SU-DHL-6 (cell line): ENCODE measurements around the gene GH2.
"Not testable (repeated sequence)": the region's sequence is repeated elsewhere in the genome, so short reads cannot be mapped to it uniquely, and the experiment has no call there.

ENCODE experiments used
- H2AFZ ChIP-seq: fragments of 200-600 bp; sonication (generic); 2 replicates; pipeline ENCODE4 v1.6.1; 2014; ENCODE audit warnings: low read depth, mild to moderate bottlenecking, moderate library complexity, mixed read lengths, antibody characterized with exemption, low read length; ENCODE audit not compliant: severe bottlenecking
- H3F3A ChIP-seq: fragments of 200-600 bp; shearing (Covaris generic); 2 replicates; pipeline ENCODE4 v1.6.0; 2016; ENCODE audit warnings: antibody characterized with exemption, mild to moderate bottlenecking; ENCODE audit not compliant: insufficient read depth
- H3K27ac ChIP-seq: fragments of 200-600 bp; sonication (generic); 2 replicates; pipeline ENCODE4 v1.5.1; 2016; ENCODE audit warnings: low read depth, mild to moderate bottlenecking, low read length, moderate library complexity, mixed read lengths
- H3K27me3 ChIP-seq: fragments of 200-600 bp; sonication (generic), shearing (Covaris generic); 2 replicates; pipeline ENCODE4 v1.6.0; 2014; ENCODE audit warnings: mild to moderate bottlenecking, low read length
- H3K36me3 ChIP-seq: fragments of 200-600 bp; sonication (generic); 2 replicates; pipeline ENCODE4 v1.6.1; 2014; ENCODE audit warnings: mild to moderate bottlenecking, low read length, mixed read lengths
- H3K4me2 ChIP-seq: fragments of 300-600, 200-600 bp; shearing (Covaris generic), sonication (generic); 2 replicates; pipeline ENCODE4 v1.6.0; 2014; ENCODE audit warnings: low read length, low read depth, mild to moderate bottlenecking; ENCODE audit not compliant: poor library complexity, severe bottlenecking
- H3K4me3 ChIP-seq: fragments of 200-600 bp; sonication (generic); 2 replicates; pipeline ENCODE4 v1.5.1; 2014; ENCODE audit warnings: antibody characterized with exemption, low read length, mild to moderate bottlenecking, mixed read lengths; ENCODE audit not compliant: insufficient read depth, poor library complexity, severe bottlenecking
- H3K79me2 ChIP-seq: fragments of 200-600 bp; sonication (generic); 2 replicates; pipeline ENCODE4 v1.6.1; 2014; ENCODE audit warnings: mild to moderate bottlenecking, low read length, moderate library complexity; ENCODE audit not compliant: insufficient read depth
- H3K9ac ChIP-seq: fragments of 200-600 bp; sonication (generic); 2 replicates; pipeline ENCODE4 v1.7.0; 2014; ENCODE audit warnings: mild to moderate bottlenecking, low read length
- H3K9me2 ChIP-seq: fragments of 200-600 bp; sonication (generic); replicated peaks from 2 replicates; pipeline ENCODE4 v1.6.1; 2014; ENCODE audit warnings: low read length; ENCODE audit not compliant: insufficient read depth
- H3K9me3 ChIP-seq: fragments of 200-600 bp; sonication (generic); 2 replicates; pipeline ENCODE4 v1.6.1; 2014; ENCODE audit warnings: low read length, mixed read lengths; ENCODE audit not compliant: insufficient read depth
- H4K20me1 ChIP-seq: fragments of 200-600 bp; sonication (generic); 2 replicates; pipeline ENCODE4 v1.6.1; 2014; ENCODE audit warnings: low read depth, mild to moderate bottlenecking, antibody characterized with exemption, low read length, moderate library complexity, mixed read lengths
- CTCF ChIP-seq: fragments of 200-600 bp; sonication (generic); IDR thresholded peaks from one replicate; pipeline ENCODE4 v1.5.1; 2017; ENCODE audit warnings: antibody characterized with exemption, mild to moderate bottlenecking, low read length, moderate library complexity; ENCODE audit not compliant: insufficient read depth, poor library complexity, severe bottlenecking
- EZH2phosphoT487 ChIP-seq: fragments of 200-600 bp; sonication (generic), shearing (Covaris generic); conservative IDR thresholded peaks from 2 replicates; pipeline ENCODE4 v1.6.1; 2018; ENCODE audit warnings: mild to moderate bottlenecking, antibody characterized with exemption, low read length, moderate library complexity, mixed read lengths

The GH2 gene

GRCh38 chr17:63911041-63911635 is 29.4 kb upstream of the GH2 start, which contains the start of gene CSHL1:
Gene CSHL1, minus strand, starts transcription at chr17:63911258. Its CDS starts 62 bp downstream, at chr17:63911196.
- H3K9me3 ChIP-seq = no peaks in the 10 kb centered on the region
- H3K9ac ChIP-seq = no peak within 1 kb of the TSS
- H3K9me2 ChIP-seq = no peaks in the 10 kb centered on the region
- H4K20me1 ChIP-seq = no peaks in the 10 kb centered on the region
- H2AFZ ChIP-seq = no peak within 1 kb of the TSS
- no peak within 1 kb of the TSS for H3K27ac ChIP-seq
- TF ChIP-seq CTCF (no peak), EZH2phosphoT487 (no peak)
- H3K27me3 ChIP-seq = no peaks in the 10 kb centered on the region
- no peak within 1 kb of the TSS for H3K4me2 ChIP-seq
- no peaks in the 10 kb centered on the region for H3K36me3 ChIP-seq
- no peaks in the 10 kb centered on the region for H3K79me2 ChIP-seq
- no peak within 1 kb of the TSS for H3K4me3 ChIP-seq
- H3F3A ChIP-seq = no peaks in the 10 kb centered on the region

- Histone ChIP-seq H3F3A (no peaks in the 10 kb centered on the region), H3K79me2 (no peaks in the 10 kb centered on the region), H3K9me3 (no peaks in the 10 kb centered on the region), H3K4me3 (no peak overlapping the region), H3K27me3 (no peaks in the 10 kb centered on the region), H3K27ac (no peak overlapping the region), H3K36me3 (no peaks in the 10 kb centered on the region), H4K20me1 (no peaks in the 10 kb centered on the region), H3K4me2 (no peak overlapping the region), H3K9ac (no peak overlapping the region), H3K9me2 (no peaks in the 10 kb centered on the region), H2AFZ (no peak overlapping the region)
- TF ChIP-seq EZH2phosphoT487 (no peak), CTCF (no peak)
Measured at GRCh38 chr17:63910096-63910495, 28.4 kb upstream of the GH2 start.

DNA sequence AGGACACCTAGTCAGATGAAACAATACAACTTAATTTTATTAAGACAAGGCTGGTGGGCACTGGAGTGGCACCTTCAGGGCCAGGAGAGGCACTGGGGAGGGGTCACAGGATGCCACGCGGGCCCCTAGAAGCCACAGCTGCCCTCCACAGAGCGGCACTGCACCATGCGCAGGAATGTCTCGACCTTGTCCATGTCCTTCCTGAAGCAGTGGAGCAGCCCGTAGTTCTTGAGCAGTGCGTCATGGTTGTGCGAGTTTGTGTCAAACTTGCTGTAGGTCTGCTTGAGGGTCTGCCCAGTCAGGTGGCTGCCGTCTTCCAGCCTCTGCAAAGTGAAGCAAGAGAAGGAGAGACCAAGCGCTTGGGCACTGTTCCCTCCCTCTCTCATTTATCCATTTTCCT is 27.8 kb upstream of the GH2 start:
- H3K79me2 ChIP-seq, H4K20me1 ChIP-seq, H3K27me3 ChIP-seq, H3K4me3 ChIP-seq, H3F3A ChIP-seq, H3K9ac ChIP-seq, H3K36me3 ChIP-seq, H3K27ac ChIP-seq, H3K9me3 ChIP-seq, H3K4me2 ChIP-seq, H2AFZ ChIP-seq, H3K9me2 ChIP-seq: not testable (repeated sequence)

- H3K79me2 ChIP-seq, H3K4me2 ChIP-seq, H3F3A ChIP-seq, H3K9ac ChIP-seq, H3K27me3 ChIP-seq, H3K36me3 ChIP-seq, H3K27ac ChIP-seq, H4K20me1 ChIP-seq, H2AFZ ChIP-seq, H3K9me3 ChIP-seq, H3K4me3 ChIP-seq, H3K9me2 ChIP-seq: not testable (repeated sequence)
Measured at GRCh38 chr17:63907161-63907778, 25.5 kb upstream of the GH2 start.

DNA sequence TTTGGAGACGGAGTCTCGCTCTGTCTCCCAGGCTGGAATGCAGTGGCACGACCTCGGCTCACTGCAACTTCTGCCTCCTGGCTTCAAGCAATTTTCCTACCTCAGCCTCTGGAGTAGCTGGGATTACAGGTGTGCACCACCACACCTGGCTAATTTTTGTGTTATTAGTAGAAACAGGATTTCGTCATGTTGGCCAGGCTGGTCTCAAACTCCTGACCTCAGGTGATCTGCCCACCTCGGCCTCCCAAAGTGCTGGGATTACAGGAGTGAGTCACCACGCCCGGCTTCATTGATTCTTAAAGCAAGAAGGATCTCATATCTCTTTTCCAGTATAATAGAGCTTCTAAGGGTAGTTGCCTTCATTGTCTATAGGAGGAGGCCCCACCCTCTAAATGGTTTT is 23.1 kb upstream of the GH2 start:
- H3K27ac ChIP-seq, H4K20me1 ChIP-seq, H2AFZ ChIP-seq, H3K27me3 ChIP-seq, H3F3A ChIP-seq, H3K9me2 ChIP-seq, H3K9ac ChIP-seq, H3K4me3 ChIP-seq, H3K4me2 ChIP-seq, H3K9me3 ChIP-seq, H3K36me3 ChIP-seq, H3K79me2 ChIP-seq: not testable (repeated sequence)

GRCh38 chr17:63903787-63904201 is 22.1 kb upstream of the GH2 start:
- H3K27ac ChIP-seq, H4K20me1 ChIP-seq, H3K27me3 ChIP-seq, H3K9ac ChIP-seq, H3K9me3 ChIP-seq, H2AFZ ChIP-seq, H3K4me2 ChIP-seq, H3K36me3 ChIP-seq, H3K79me2 ChIP-seq, H3F3A ChIP-seq, H3K9me2 ChIP-seq, H3K4me3 ChIP-seq: not testable (repeated sequence)
